ENCODE data around the gene AHSG. TPM values are rescaled to one million over a fixed set of nuclear protein-coding genes. Genes with fewer than 3 reads are reported as not detected.

Gene AHSG
- total and polyA plus RNA-seq, 10 of the 15 experiments (the other 5 are each of a cell fraction or from before 2014, with no cell fraction given): 0.06 to 0.90 (median 0.15) TPM; not detected in 7

GRCh38 chr3:186635532-186635931 lies 22.7 kb downstream of the AHSG start:
- no peaks in the 10 kb centered on the region for H3K36me3 ChIP-seq (ENCODE audit: control insufficient read depth in 2 of 2, insufficient read depth in 2 of 2, low read length in 1 of 2)
- CTCF ChIA-PET: interaction anchor here (0.9 kb wide), 1 partner anchor 18 kb away, joined by 3 read pairs; no protein-coding TSS in a partner anchor
- intact Hi-C loops (cut with micrococcal nuclease; ENCODE audit: unreplicated experiment): no loop called here
- peaks cover 0 to 3% of the 10 kb centered on the region in 2 experiments; a peak in 2 of 4 replicates for H3K27me3 ChIP-seq (replicated peaks in 1 of 2; ENCODE audit: control insufficient read depth in 2 of 2, insufficient read depth in 2 of 2, low read length in 1 of 2)
- H3K4me2 ChIP-seq (ENCODE audit: control insufficient read depth, insufficient read depth): no peak overlapping the region
- in situ Hi-C loops (cut with MboI): no loop called here
- RAD21 ChIA-PET (ENCODE audit: unreplicated experiment): no interaction called here
- TF ChIP-seq STAT1 (conservative IDR thresholded peaks at IDR 0.05) (no peak), SUZ12 (IDR thresholded peaks at IDR 0.05; ENCODE audit: unreplicated experiment) (no peak), JUNB (IDR thresholded peaks at IDR 0.05) (no peak), RFX5 (IDR thresholded peaks at IDR 0.05; ENCODE audit: low read depth, low read length) (no peak), MTA3 (IDR thresholded peaks at IDR 0.05; ENCODE audit: borderline replicate concordance, low read length) (no peak), SMAD5 (IDR thresholded peaks at IDR 0.05; ENCODE audit: low read depth) (no peak), BRCA1 (IDR thresholded peaks at IDR 0.05; ENCODE audit: low read depth, low read length) (no peak), ZBTB4 (CRISPR knock-in tag; IDR thresholded peaks at IDR 0.05) (no peak), MYC (IDR thresholded peaks at IDR 0.05; ENCODE audit: insufficient read depth, insufficient read length, insufficient replicate concordance, low read length, severe bottlenecking) (no peak), NR2C1 (IDR thresholded peaks at IDR 0.05) (no peak), SKIL (IDR thresholded peaks at IDR 0.05; ENCODE audit: low read depth, poor library complexity, severe bottlenecking) (no peak), FOS (IDR thresholded peaks at IDR 0.05; ENCODE audit: borderline replicate concordance, extremely low read depth, insufficient read length) (no peak), CHD1 (IDR thresholded peaks at IDR 0.05; ENCODE audit: low read depth, low read length) (no peak), REST (IDR thresholded peaks at IDR 0.05; ENCODE audit: low read depth, low read length) (no peak), TARDBP (IDR thresholded peaks at IDR 0.05; ENCODE audit: borderline replicate concordance) (no peak)
- FAIRE-seq (no peak), ATAC-seq (no peak), DNase-seq (ENCODE audit: low read depth, low spot score) (no peak)
- no TSS peak for BruUV-seq (replicated peaks)
- no peaks in the 10 kb centered on the region; the same call in 2 of the 3 replicates for H3K9me3 ChIP-seq (replicated peaks; ENCODE audit: control insufficient read depth, insufficient read depth, low read length)
- no peaks in the 10 kb centered on the region for H3K79me2 ChIP-seq (ENCODE audit: control insufficient read depth, insufficient read depth, low read length)
- no peak overlapping the region for H3K27ac ChIP-seq (ENCODE audit: control insufficient read depth, insufficient read depth)
- H3K4me3 ChIP-seq: no peak overlapping the region
- H3K9ac ChIP-seq (ENCODE audit: control insufficient read depth, insufficient read depth, low read length): no peak overlapping the region
- H4K20me1 ChIP-seq (ENCODE audit: control insufficient read depth, insufficient read depth): no peaks in the 10 kb centered on the region
- POLR2A ChIA-PET: no interaction called here
- no peaks in the 10 kb centered on the region for H3K4me1 ChIP-seq (ENCODE audit: control insufficient read depth, insufficient read depth, low read length)
- SMC1A ChIA-PET (ENCODE audit: uncharacterized antibody, unreplicated experiment): no interaction called here
- 19% methylated on average over 3 of the region's 3 CpGs for WGBS (ENCODE audit: insufficient coverage, insufficient replicate concordance, low lambda C conversion rate, missing lambda C conversion rate)
- no peak overlapping the region for H2AFZ ChIP-seq (ENCODE audit: control insufficient read depth, low read depth, low read length)
